Muscle of back (tissue), 11 donors: ENCODE results near the gene CDKAL1. TPM values are rescaled to one million over a fixed set of nuclear protein-coding genes. Genes with fewer than 3 reads are reported as not detected.
"Not testable (repeated sequence)": the region's sequence is repeated elsewhere in the genome, so short reads cannot be mapped to it uniquely, and the experiment has no call there.

Experiments
- DNase-seq, 3 donors: peaks; one replicate each; pipeline versions ENCODE4 v3.0.0 to v3.0.0-alpha.2; 2013
- polyA plus RNA-seq, 10 donors: library from polyadenylated mRNA; unstranded; fragments of 120-200 nt; gene quantifications; one replicate each; pipeline ENCODE4 v1.2.1, GENCODE V29; 2013; ENCODE audit not compliant: insufficient read length in 10 of 10

The CDKAL1 gene
- polyA plus RNA-seq, 10 donors: 10.7 to 17.1 (median 13.9) TPM

GRCh38 chr6:20740727-20741126 is 206.5 kb downstream of the CDKAL1 start:
- DNase-seq: no peak

GRCh38 chr6:20741490-20741889 is 207.2 kb downstream of the CDKAL1 start:
- DNase-seq: no peak

GRCh38 chr6:20744911-20745557 is 210.8 kb downstream of the CDKAL1 start:
- no peak for DNase-seq

- DNase-seq: no peak
Measured at GRCh38 chr6:20746024-20746423, 211.8 kb downstream of the CDKAL1 start.

GRCh38 chr6:20746805-20747558 is 212.7 kb downstream of the CDKAL1 start:
- DNase-seq: no peak

GRCh38 chr6:20747991-20748390 is 213.7 kb downstream of the CDKAL1 start:
- DNase-seq: no peak

GRCh38 chr6:20751293-20751935 is 217.2 kb downstream of the CDKAL1 start:
- DNase-seq: no peak

GRCh38 chr6:20755631-20756030 is 221.4 kb downstream of the CDKAL1 start:
- DNase-seq: no peak

- DNase-seq: not testable (repeated sequence)
Measured at GRCh38 chr6:20756584-20757147, 222.4 kb downstream of the CDKAL1 start.

GRCh38 chr6:20757761-20758160 is 223.5 kb downstream of the CDKAL1 start:
- peak in 1 of 3 donors; percentile 22 for DNase-seq

GRCh38 chr6:20763296-20763695 is 229.0 kb downstream of the CDKAL1 start:
- DNase-seq: no peak

GRCh38 chr6:20769631-20770030 is 235.4 kb downstream of the CDKAL1 start:
- DNase-seq: no peak

- no peak for DNase-seq
Measured at GRCh38 chr6:20770773-20771172, 236.5 kb downstream of the CDKAL1 start.

- DNase-seq: no peak
Measured at GRCh38 chr6:20771409-20771808, 237.2 kb downstream of the CDKAL1 start.

- no peak for DNase-seq
Measured at GRCh38 chr6:20773822-20774221, 239.6 kb downstream of the CDKAL1 start.

GRCh38 chr6:20775981-20776380 is 241.7 kb downstream of the CDKAL1 start:
- no peak for DNase-seq

- no peak for DNase-seq
Measured at GRCh38 chr6:20777801-20778200, 243.5 kb downstream of the CDKAL1 start.

GRCh38 chr6:20778459-20778858 is 244.2 kb downstream of the CDKAL1 start:
- DNase-seq: no peak

GRCh38 chr6:20778912-20779311 is 244.7 kb downstream of the CDKAL1 start:
- DNase-seq: no peak

- DNase-seq: peak in 2 of 3 donors; percentile 16 to 34
Measured at GRCh38 chr6:20789162-20789561, 254.9 kb downstream of the CDKAL1 start.

GRCh38 chr6:20790032-20790791 is 256.0 kb downstream of the CDKAL1 start:
- DNase-seq: no peak

- DNase-seq: no peak
Measured at GRCh38 chr6:20791074-20791473, 256.8 kb downstream of the CDKAL1 start.
